Tibial nerve (tissue), 3 donors: Measurements from ENCODE around the gene HSDL2.

Source experiments
- CTCF ChIP-seq, 5 experiments: fragments of 200-600 bp in 3 of 5; fragments of 450-650 bp in 2 of 5; sonication (generic) in 3 of 5; IDR thresholded peaks; one replicate each; pipeline ENCODE4 v1.5.1; 2016 to 2019; ENCODE audit warnings: antibody characterized with exemption in 5 of 5, mild to moderate bottlenecking in 3 of 5, moderate library complexity in 2 of 5
- POLR2A ChIP-seq, 2 donors: fragments of 450-650 bp; IDR thresholded peaks; one replicate each; pipeline ENCODE4 v1.6.1; 2017; ENCODE audit warnings: antibody characterized with exemption in 2 of 2, mild to moderate bottlenecking in 2 of 2, moderate library complexity in 2 of 2

- TF ChIP-seq CTCF (IDR thresholded peaks at IDR 0.05), result no peak
- no peak for TF ChIP-seq POLR2A (IDR thresholded peaks at IDR 0.05)
These were observed 12.4 kb upstream of the HSDL2 start for GRCh38 chr9:112367465-112367864.
